H9 (cell line): ENCODE results near the gene MAP2. TPM values are rescaled to one million over a fixed set of nuclear protein-coding genes. Genes with fewer than 3 reads are reported as not detected.

Experiments
- DNase-seq: peaks from one replicate; pipeline ENCODE4 v3.0.0-alpha.2; 2017
- H2AFZ ChIP-seq: one replicate; pipeline ENCODE4 v1.6.1; 2013; ENCODE audit warnings: mild to moderate bottlenecking, low read length, control low read depth, moderate library complexity
- H2AK5ac ChIP-seq: 2 replicates; pipeline ENCODE4 v1.6.1; 2013; ENCODE audit warnings: low read length, control low read depth, mixed read lengths; ENCODE audit not compliant: insufficient read length
- H2BK120ac ChIP-seq: one replicate; pipeline ENCODE4 v1.6.1; 2013; ENCODE audit warnings: low read depth, mild to moderate bottlenecking, low read length, control low read depth, inconsistent platforms; ENCODE audit not compliant: poor library complexity, severe bottlenecking
- H2BK12ac ChIP-seq: 2 replicates; pipeline ENCODE4 v1.6.1; 2013; ENCODE audit warnings: low read length, control low read depth, mixed read lengths, low read depth; ENCODE audit not compliant: insufficient read length
- H2BK15ac ChIP-seq: 2 replicates; pipeline ENCODE4 v1.6.1; 2013; ENCODE audit warnings: low read depth, low read length, control low read depth
- H2BK20ac ChIP-seq: one replicate; pipeline ENCODE4 v1.6.1; 2013; ENCODE audit warnings: low read depth, mild to moderate bottlenecking, low read length, control low read depth, inconsistent platforms; ENCODE audit not compliant: poor library complexity, severe bottlenecking
- H2BK5ac ChIP-seq: 2 replicates; pipeline ENCODE4 v1.6.1; 2013; ENCODE audit warnings: low read length, control low read depth, mixed read lengths; ENCODE audit not compliant: insufficient read length
- H3K14ac ChIP-seq: 2 replicates; pipeline ENCODE4 v1.6.1; 2013; ENCODE audit warnings: low read length, control low read depth; ENCODE audit not compliant: insufficient read depth
- H3K18ac ChIP-seq: 2 replicates; pipeline ENCODE4 v1.6.1; 2013; ENCODE audit warnings: low read depth, mild to moderate bottlenecking, mixed read lengths, low read length, control low read depth; ENCODE audit not compliant: insufficient read length
- H3K23ac ChIP-seq: 2 replicates; pipeline ENCODE4 v1.6.1; 2013; ENCODE audit warnings: low read length, control low read depth, mixed read lengths, low read depth; ENCODE audit not compliant: insufficient read length
- H3K23me2 ChIP-seq: 2 replicates; pipeline ENCODE4 v1.6.1; 2013; ENCODE audit warnings: low read depth, mild to moderate bottlenecking, mixed read lengths, low read length, control low read depth; ENCODE audit not compliant: insufficient read length, poor library complexity, severe bottlenecking
- H3K27ac ChIP-seq: 2 replicates; pipeline ENCODE4 v1.5.1; 2013; ENCODE audit warnings: low read length, control low read depth, mixed read lengths, low read depth; ENCODE audit not compliant: insufficient read length
- H3K27me3 ChIP-seq: 2 replicates; pipeline ENCODE4 v1.6.1; 2013; ENCODE audit warnings: low read length, control low read depth, inconsistent platforms; ENCODE audit not compliant: insufficient read depth
- H3K4ac ChIP-seq: 2 replicates; pipeline ENCODE4 v1.6.1; 2013; ENCODE audit warnings: low read depth, mild to moderate bottlenecking, control low read depth, inconsistent platforms, low read length, moderate library complexity
- H3K4me1 ChIP-seq: 2 replicates; pipeline ENCODE4 v1.6.1; 2013; ENCODE audit warnings: low read length, control low read depth, inconsistent platforms; ENCODE audit not compliant: insufficient read depth
- H3K4me2 ChIP-seq: 2 replicates; pipeline ENCODE4 v1.6.1; 2013; ENCODE audit warnings: low read length, control low read depth, mixed read lengths; ENCODE audit not compliant: insufficient read length, insufficient read depth
- H3K56ac ChIP-seq: 2 replicates; pipeline ENCODE4 v1.6.1; 2013; ENCODE audit warnings: low read depth, mild to moderate bottlenecking, mixed read lengths, low read length, control low read depth; ENCODE audit not compliant: insufficient read length
- H3K79me1 ChIP-seq: 2 replicates; pipeline ENCODE4 v1.6.1; 2013; ENCODE audit warnings: low read depth, mild to moderate bottlenecking, moderate library complexity, low read length, control low read depth, inconsistent platforms; ENCODE audit not compliant: insufficient read depth, poor library complexity, severe bottlenecking
- H3K79me2 ChIP-seq: 2 replicates; pipeline ENCODE4 v1.6.1; 2013; ENCODE audit warnings: low read length, control low read depth, inconsistent platforms; ENCODE audit not compliant: insufficient read depth
- H3K9ac ChIP-seq: 2 replicates; pipeline ENCODE4 v1.6.1; 2013; ENCODE audit warnings: low read length, control low read depth, mixed read lengths; ENCODE audit not compliant: insufficient read length; ENCODE audit errors: extremely low read depth
- H3K9me3 ChIP-seq: one replicate; pipeline ENCODE4 v1.6.1; 2013; ENCODE audit warnings: low read depth, low read length, inconsistent platforms; ENCODE audit not compliant: control insufficient read depth
- H3T11ph ChIP-seq: one replicate; pipeline ENCODE4 v1.6.1; 2013; ENCODE audit warnings: mild to moderate bottlenecking, low read length, control low read depth, inconsistent platforms
- H4K20me1 ChIP-seq: one replicate; pipeline ENCODE4 v1.6.1; 2013; ENCODE audit not compliant: control insufficient read depth, insufficient read length, insufficient read depth
- H4K5ac ChIP-seq: 2 replicates; pipeline ENCODE4 v1.6.1; 2013; ENCODE audit warnings: low read depth, mild to moderate bottlenecking, mixed read lengths, low read length, control low read depth; ENCODE audit not compliant: insufficient read length
- H4K8ac ChIP-seq: replicated peaks from 2 replicates; pipeline ENCODE4 v1.6.1; 2013; ENCODE audit warnings: low read length, control low read depth, mixed read lengths, low read depth; ENCODE audit not compliant: insufficient read length
- H4K91ac ChIP-seq: 2 replicates; pipeline ENCODE4 v1.6.1; 2013; ENCODE audit warnings: low read depth, mild to moderate bottlenecking, moderate library complexity, mixed read lengths, low read length, control low read depth; ENCODE audit not compliant: insufficient read length
- H3K27ac Mint-ChIP-seq, 3 experiments: 2 replicates in 2 of 3; 3 replicates in 1 of 3; pipeline ENCODE4 v1.8.0; 2020 to 2021; ENCODE audit warnings: mixed read lengths in 3 of 3, mild to moderate bottlenecking in 1 of 3, moderate library complexity in 1 of 3
- H3K27me3 Mint-ChIP-seq: 2 replicates; pipeline ENCODE4 v1.8.0; 2021; ENCODE audit warnings: low read depth, mild to moderate bottlenecking, moderate library complexity, mixed read lengths
- H3K36me3 Mint-ChIP-seq, 3 experiments: 2 replicates in 2 of 3; 3 replicates in 1 of 3; pipeline ENCODE4 v1.8.0; 2020 to 2021; ENCODE audit warnings: low read depth in 3 of 3, mixed read lengths in 3 of 3; ENCODE audit not compliant: insufficient read depth in 1 of 3
- H3K4me1 Mint-ChIP-seq, 2 experiments: 2 replicates each; pipeline ENCODE4 v1.8.0; 2020; ENCODE audit warnings: mixed read lengths in 2 of 2
- H3K4me3 Mint-ChIP-seq, 2 experiments: 2 replicates in 1 of 2; 3 replicates in 1 of 2; pipeline ENCODE4 v1.8.0; 2020 to 2021; ENCODE audit warnings: mild to moderate bottlenecking in 2 of 2, mixed read lengths in 2 of 2, moderate library complexity in 1 of 2
- H3K9me3 Mint-ChIP-seq, 2 experiments: 2 replicates in 1 of 2; 3 replicates in 1 of 2; pipeline ENCODE4 v1.8.0; 2020; ENCODE audit warnings: mild to moderate bottlenecking in 2 of 2, mixed read lengths in 2 of 2, moderate library complexity in 1 of 2
- WGBS: extraction: QIAGEN DNeasy Blood & Tissue Kit; methylation state at CpG from one replicate; pipeline ENCODE4 v1.1.7; 2013; ENCODE audit warnings: missing lambda C conversion rate, low lambda C conversion rate, mixed read lengths; ENCODE audit not compliant: insufficient read length; ENCODE audit errors: extremely low coverage; 5-methylcytosine and 5-hydroxymethylcytosine counted together
- total RNA-seq: library from RNA; stranded (reverse); gene quantifications from 2 replicates; pipeline ENCODE4 v1.2.1, GENCODE V29; 2021
- TF ChIP-seq, protein P1 (sequence below): fragments of 200-600 bp; sonication (generic); conservative IDR thresholded peaks from 3 replicates; pipeline ENCODE4 v1.8.0; 2021; ENCODE audit warnings: antibody characterized with exemption, mild to moderate bottlenecking

MAP2 gene
- total RNA-seq, 1 experiment from 2014 or later: 0.87 TPM

DNA sequence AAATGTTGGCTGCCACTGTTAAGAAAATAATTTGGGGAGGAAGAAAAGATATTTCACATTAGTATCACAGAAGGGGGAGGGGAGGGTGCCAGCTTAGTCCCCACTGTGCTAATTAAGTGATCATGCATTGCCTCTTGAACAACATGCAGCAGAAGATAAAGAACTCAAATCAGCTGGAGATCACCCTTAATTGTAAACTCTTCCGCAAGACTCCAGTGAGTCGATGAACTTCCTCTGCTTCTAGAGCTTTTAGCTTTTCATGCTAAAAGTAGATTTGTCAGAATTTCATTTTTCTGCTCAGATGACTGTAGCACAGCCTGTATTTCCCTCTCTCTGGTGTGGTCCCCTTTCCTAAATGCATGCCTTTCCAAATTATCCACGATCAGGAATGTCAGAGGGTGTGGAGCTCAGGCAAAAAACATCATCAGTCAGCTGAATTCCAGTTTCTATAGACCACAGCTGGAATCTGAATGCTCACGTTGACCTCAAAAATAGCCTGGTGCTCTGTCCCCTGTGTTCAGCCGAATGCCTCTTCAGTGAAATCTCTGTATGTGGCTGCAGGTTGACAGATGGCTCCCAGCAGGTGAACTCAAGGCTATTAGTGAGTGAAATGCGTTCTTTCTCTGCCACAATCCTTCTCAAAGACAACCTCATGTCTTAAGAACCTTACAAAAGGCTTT lies 191.0 kb downstream of the MAP2 start:
- H3K18ac ChIP-seq: no peak overlapping the region
- no peaks in the 10 kb centered on the region for H3K27me3 ChIP-seq
- H3K4me1 ChIP-seq: no peaks in the 10 kb centered on the region; the same call in none of the 2 replicates
- H3K9ac ChIP-seq: no peak overlapping the region
- H3K79me1 ChIP-seq: no peaks in the 10 kb centered on the region
- H3K14ac ChIP-seq: no peak overlapping the region
- H3K27ac Mint-ChIP-seq: peak overlapping the region; percentile 76 to 99 (median 97)
- H3K4me3 Mint-ChIP-seq: peak overlapping the region; percentile 36 to 65
- WGBS: no CpG with 5 or more reads among the region's 6 CpGs
- peak overlapping the region; percentile 14 for H3K27ac ChIP-seq
- H3K23ac ChIP-seq: no peak overlapping the region
- H3K23me2 ChIP-seq: no peaks in the 10 kb centered on the region
- no peak overlapping the region for H2BK20ac ChIP-seq
- peaks cover 15% of the 10 kb centered on the region for H3K27me3 Mint-ChIP-seq
- no peak overlapping the region for H2AK5ac ChIP-seq
- no peak overlapping the region for H3K56ac ChIP-seq
- no peak overlapping the region for H4K5ac ChIP-seq
- H2BK12ac ChIP-seq: no peak overlapping the region
- H2BK15ac ChIP-seq: no peak overlapping the region
- peaks cover 4% of the 10 kb centered on the region for H3K9me3 ChIP-seq
- H3K79me2 ChIP-seq: no peaks in the 10 kb centered on the region
- DNase-seq: peak; percentile 47
- H2AFZ ChIP-seq: no peak overlapping the region
- H3K4me2 ChIP-seq: peak overlapping the region; percentile 17
- H4K91ac ChIP-seq: no peak overlapping the region
- H4K8ac ChIP-seq: no peak overlapping the region
- H3K4ac ChIP-seq: no peak overlapping the region
- no peak overlapping the region for H2BK5ac ChIP-seq
- H3K4me1 Mint-ChIP-seq: peaks cover 42 to 56% of the 10 kb centered on the region in 2 experiments
- peaks cover 16 to 17% of the 10 kb centered on the region in 2 experiments for H3K9me3 Mint-ChIP-seq
- peaks cover 13 to 18% (median 13%) of the 10 kb centered on the region in 3 experiments; a peak in 6 of 7 replicates for H3K36me3 Mint-ChIP-seq
- no peaks in the 10 kb centered on the region for H4K20me1 ChIP-seq
- H2BK120ac ChIP-seq: no peak overlapping the region
- TF ChIP-seq, protein P1, sequence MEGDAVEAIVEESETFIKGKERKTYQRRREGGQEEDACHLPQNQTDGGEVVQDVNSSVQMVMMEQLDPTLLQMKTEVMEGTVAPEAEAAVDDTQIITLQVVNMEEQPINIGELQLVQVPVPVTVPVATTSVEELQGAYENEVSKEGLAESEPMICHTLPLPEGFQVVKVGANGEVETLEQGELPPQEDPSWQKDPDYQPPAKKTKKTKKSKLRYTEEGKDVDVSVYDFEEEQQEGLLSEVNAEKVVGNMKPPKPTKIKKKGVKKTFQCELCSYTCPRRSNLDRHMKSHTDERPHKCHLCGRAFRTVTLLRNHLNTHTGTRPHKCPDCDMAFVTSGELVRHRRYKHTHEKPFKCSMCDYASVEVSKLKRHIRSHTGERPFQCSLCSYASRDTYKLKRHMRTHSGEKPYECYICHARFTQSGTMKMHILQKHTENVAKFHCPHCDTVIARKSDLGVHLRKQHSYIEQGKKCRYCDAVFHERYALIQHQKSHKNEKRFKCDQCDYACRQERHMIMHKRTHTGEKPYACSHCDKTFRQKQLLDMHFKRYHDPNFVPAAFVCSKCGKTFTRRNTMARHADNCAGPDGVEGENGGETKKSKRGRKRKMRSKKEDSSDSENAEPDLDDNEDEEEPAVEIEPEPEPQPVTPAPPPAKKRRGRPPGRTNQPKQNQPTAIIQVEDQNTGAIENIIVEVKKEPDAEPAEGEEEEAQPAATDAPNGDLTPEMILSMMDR: no peak
- H3T11ph ChIP-seq: no peak overlapping the region
